ENCODE measurements around the gene AOC3. TPM values are rescaled to one million over a fixed set of nuclear protein-coding genes. Genes with fewer than 3 reads are reported as not detected.

Gene AOC3
- polyA plus RNA-seq, 1 of the 3 experiments (the other 2 are of a cell fraction), result 0.03 TPM

GRCh38 chr17:42833767-42834422 lies 17.1 kb upstream of the AOC3 start:
- no peak for TF ChIP-seq RCOR1 (IDR thresholded peaks at IDR 0.05; ENCODE audit: low read length)
- no peak for TF ChIP-seq USF1 (IDR thresholded peaks at IDR 0.05; ENCODE audit: borderline replicate concordance, low read depth)
- Histone ChIP-seq H4K20me1 (ENCODE audit: insufficient read depth) (no peaks in the 10 kb centered on the region), H3K9me2 (no peaks in the 10 kb centered on the region), H3F3A (replicated peaks; ENCODE audit: insufficient read depth) (peaks cover 9% of the 10 kb centered on the region), H3K9ac (peak overlapping the region; percentile 92), H3K4me1 (ENCODE audit: control insufficient read depth in 1 of 2, insufficient read depth in 2 of 2, low read depth in 1 of 2, low read length in 1 of 2) (peaks cover 4 to 9% of the 10 kb centered on the region in 2 experiments; a peak in 3 of 4 replicates), H3K9me3 (no peaks in the 10 kb centered on the region), H3K27ac (ENCODE audit: low read depth in 2 of 2, low read length in 1 of 2) (peak overlapping the region; percentile 74 to 86; a peak in 3 of 4 replicates), H2AFZ (ENCODE audit: low read depth) (no peak overlapping the region; the same call in 1 of the 2 replicates), H3K4me3 (ENCODE audit: low read depth in 2 of 2, low read length in 1 of 2) (peak overlapping the region; percentile 79 to 83), H3K27me3 (ENCODE audit: insufficient read depth) (no peaks in the 10 kb centered on the region), H3K36me3 (replicated peaks in 1 of 2; ENCODE audit: control insufficient read depth in 1 of 2, insufficient read depth in 2 of 2, low read length in 1 of 2) (peaks cover 24 to 35% of the 10 kb centered on the region in 2 experiments), H3K4me2 (peak overlapping the region; percentile 98), H3K79me2 (ENCODE audit: insufficient read depth) (peaks cover 52% of the 10 kb centered on the region)
- CTCF ChIA-PET, result interaction anchor here (1.1 to 4.3 kb wide), 7 partner anchors 10 to 255 kb away, joined by 3 to 33 read pairs (median 14); partner anchors contain the start of genes AOC2, BECN1 and RPL27
- POLR2A ChIA-PET, result interaction anchor here (0.6 to 1.1 kb wide), 4 partner anchors 9 to 165 kb away, joined by 3 to 12 read pairs (median 4); partner anchors contain the start of gene BECN1
- WGBS (ENCODE audit: low lambda C conversion rate), result 7% methylated on average over 18 of the region's 18 CpGs
- no peak for DNase-seq

GRCh38 chr17:42835732-42836131 lies 15.3 kb upstream of the AOC3 start:
- H3K79me2 ChIP-seq (ENCODE audit: insufficient read depth), result peaks cover 52% of the 10 kb centered on the region

More at GRCh38 chr17:42835732-42836131, 15.3 kb upstream of the AOC3 start:
- Histone ChIP-seq H3K27ac (ENCODE audit: low read depth in 2 of 2, low read length in 1 of 2) (no peak overlapping the region), H3K9ac (no peak overlapping the region), H3K4me1 (ENCODE audit: control insufficient read depth in 1 of 2, insufficient read depth in 2 of 2, low read depth in 1 of 2, low read length in 1 of 2) (peaks cover 4 to 9% of the 10 kb centered on the region in 2 experiments; a peak in 3 of 4 replicates), H3K36me3 (replicated peaks in 1 of 2; ENCODE audit: control insufficient read depth in 1 of 2, insufficient read depth in 2 of 2, low read length in 1 of 2) (peaks cover 34 to 50% of the 10 kb centered on the region in 2 experiments), H2AFZ (ENCODE audit: low read depth) (no peak overlapping the region), H3K4me3 (ENCODE audit: low read depth in 2 of 2, low read length in 1 of 2) (no peak overlapping the region), H3F3A (replicated peaks; ENCODE audit: insufficient read depth) (peaks cover 13% of the 10 kb centered on the region), H3K9me3 (no peaks in the 10 kb centered on the region), H3K9me2 (no peaks in the 10 kb centered on the region), H3K4me2 (no peak overlapping the region), H3K27me3 (ENCODE audit: insufficient read depth) (no peaks in the 10 kb centered on the region), H4K20me1 (ENCODE audit: insufficient read depth) (no peaks in the 10 kb centered on the region)
- WGBS (ENCODE audit: low lambda C conversion rate), result 97% methylated on average over 6 of the region's 6 CpGs
- TF ChIP-seq MEF2A (IDR thresholded peaks at IDR 0.05; ENCODE audit: borderline replicate concordance, low read depth) (no peak), RAD21 (IDR thresholded peaks at IDR 0.05; ENCODE audit: low read length) (no peak), CHD2 (IDR thresholded peaks at IDR 0.05; ENCODE audit: low read length, partially characterized antibody) (no peak), USF1 (IDR thresholded peaks at IDR 0.05; ENCODE audit: borderline replicate concordance, low read depth) (no peak)
- ChIA-PET CTCF (interaction anchor here (2.4 to 4.3 kb wide), 5 partner anchors 9 to 162 kb away, joined by 9 to 33 read pairs (median 15); partner anchors contain the start of genes AOC2, BECN1 and RPL27), POLR2A (interaction anchor here (1.4 kb wide), 1 partner anchor 12 kb away, joined by 4 read pairs; the partner anchor contains the start of gene BECN1)
- DNase-seq, result no peak
